ENCODE results near the gene CCR3. TPM values are rescaled to one million over a fixed set of nuclear protein-coding genes. Genes with fewer than 3 reads are reported as not detected.

The CCR3 gene
- total RNA-seq, 3 donors from 2014 or later = not detected

- H3K27me3 Mint-ChIP-seq (ENCODE audit: low read depth) = no peaks in the 10 kb centered on the region
Measured at GRCh38 chr3:46289966-46290365, 47.7 kb downstream of the CCR3 start.

GRCh38 chr3:46291046-46291445, 48.8 kb downstream of the CCR3 start:
- H3K9me3 Mint-ChIP-seq = no peaks in the 10 kb centered on the region
- H3K36me3 Mint-ChIP-seq (ENCODE audit: insufficient read depth) = no peaks in the 10 kb centered on the region
- ATAC-seq = no peak
- H3K4me1 Mint-ChIP-seq (ENCODE audit: low read depth) = peaks cover 46% of the 10 kb centered on the region
- DNase-seq = no peak
- H3K4me3 Mint-ChIP-seq = no peak overlapping the region
- no peaks in the 10 kb centered on the region for H3K27me3 Mint-ChIP-seq (ENCODE audit: low read depth)

More at GRCh38 chr3:46289966-46290365, 47.7 kb downstream of the CCR3 start:
- Mint-ChIP-seq H3K36me3 (ENCODE audit: insufficient read depth) (no peaks in the 10 kb centered on the region), H3K4me1 (ENCODE audit: low read depth) (peaks cover 51% of the 10 kb centered on the region), H3K4me3 (no peak overlapping the region), H3K9me3 (no peaks in the 10 kb centered on the region)
- DNase-seq = no peak
- no peak for ATAC-seq

- Mint-ChIP-seq H3K9me3 (no peaks in the 10 kb centered on the region), H3K4me3 (no peak overlapping the region), H3K36me3 (ENCODE audit: insufficient read depth) (peaks cover 3% of the 10 kb centered on the region), H3K4me1 (ENCODE audit: low read depth) (peaks cover 51% of the 10 kb centered on the region), H3K27me3 (ENCODE audit: low read depth) (no peaks in the 10 kb centered on the region)
- no peak for ATAC-seq
- DNase-seq = no peak
Measured at GRCh38 chr3:46293035-46293724, 50.9 kb downstream of the CCR3 start.

DNA sequence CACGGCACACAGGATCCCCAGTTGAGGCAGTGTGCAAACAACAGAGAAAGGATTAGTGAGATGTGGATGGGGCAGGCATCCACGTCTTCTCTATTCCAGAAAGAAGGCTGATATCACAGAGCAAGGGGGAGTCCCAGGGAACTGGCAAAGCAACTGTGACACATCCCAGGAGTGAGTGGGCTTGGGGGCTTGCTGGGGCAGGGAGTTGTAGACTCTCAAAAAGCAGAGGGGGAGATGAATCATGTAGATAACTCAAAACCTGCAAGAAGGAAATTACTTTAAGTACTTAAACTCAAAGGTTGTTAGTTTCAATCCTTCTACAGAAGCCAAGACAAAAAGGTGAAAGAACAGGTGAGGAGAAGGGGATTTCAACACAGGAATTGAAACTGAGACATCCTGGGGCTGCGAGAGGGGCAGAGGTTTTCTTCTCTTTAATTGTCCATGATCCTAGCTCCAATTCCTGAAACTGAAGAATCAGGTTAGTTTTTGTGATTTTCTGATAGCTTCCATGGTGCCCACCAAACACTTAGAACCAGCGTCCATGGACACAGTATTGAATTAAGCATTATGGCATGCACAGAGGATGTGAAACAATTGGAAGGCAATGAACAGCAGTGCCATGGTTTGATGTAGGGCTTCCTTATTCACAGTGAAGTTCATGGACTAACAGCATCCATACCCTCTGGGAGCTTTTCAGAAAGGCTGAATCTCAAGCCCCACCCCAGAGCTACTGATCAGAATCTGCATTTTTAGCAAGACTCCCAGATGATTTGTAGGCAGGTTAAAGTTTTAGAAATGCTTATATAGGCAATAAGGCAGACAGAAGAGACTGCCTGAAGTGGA, 52.0 kb downstream of the CCR3 start:
- no peaks in the 10 kb centered on the region for H3K27me3 Mint-ChIP-seq (ENCODE audit: low read depth)
- DNase-seq = no peak
- H3K4me3 Mint-ChIP-seq = peak overlapping the region; percentile 52
- peaks cover 60% of the 10 kb centered on the region for H3K4me1 Mint-ChIP-seq (ENCODE audit: low read depth)
- no peaks in the 10 kb centered on the region for H3K9me3 Mint-ChIP-seq
- H3K36me3 Mint-ChIP-seq (ENCODE audit: insufficient read depth) = peaks cover 3% of the 10 kb centered on the region
- peak; percentile 93 to 95 for ATAC-seq

GRCh38 chr3:46296826-46297225, 54.6 kb downstream of the CCR3 start:
- ATAC-seq = no peak
- Mint-ChIP-seq H3K4me3 (no peak overlapping the region), H3K27me3 (ENCODE audit: low read depth) (no peaks in the 10 kb centered on the region), H3K9me3 (no peaks in the 10 kb centered on the region), H3K36me3 (ENCODE audit: insufficient read depth) (peaks cover 3% of the 10 kb centered on the region), H3K4me1 (ENCODE audit: low read depth) (peaks cover 82% of the 10 kb centered on the region)
- no peak for DNase-seq

DNA sequence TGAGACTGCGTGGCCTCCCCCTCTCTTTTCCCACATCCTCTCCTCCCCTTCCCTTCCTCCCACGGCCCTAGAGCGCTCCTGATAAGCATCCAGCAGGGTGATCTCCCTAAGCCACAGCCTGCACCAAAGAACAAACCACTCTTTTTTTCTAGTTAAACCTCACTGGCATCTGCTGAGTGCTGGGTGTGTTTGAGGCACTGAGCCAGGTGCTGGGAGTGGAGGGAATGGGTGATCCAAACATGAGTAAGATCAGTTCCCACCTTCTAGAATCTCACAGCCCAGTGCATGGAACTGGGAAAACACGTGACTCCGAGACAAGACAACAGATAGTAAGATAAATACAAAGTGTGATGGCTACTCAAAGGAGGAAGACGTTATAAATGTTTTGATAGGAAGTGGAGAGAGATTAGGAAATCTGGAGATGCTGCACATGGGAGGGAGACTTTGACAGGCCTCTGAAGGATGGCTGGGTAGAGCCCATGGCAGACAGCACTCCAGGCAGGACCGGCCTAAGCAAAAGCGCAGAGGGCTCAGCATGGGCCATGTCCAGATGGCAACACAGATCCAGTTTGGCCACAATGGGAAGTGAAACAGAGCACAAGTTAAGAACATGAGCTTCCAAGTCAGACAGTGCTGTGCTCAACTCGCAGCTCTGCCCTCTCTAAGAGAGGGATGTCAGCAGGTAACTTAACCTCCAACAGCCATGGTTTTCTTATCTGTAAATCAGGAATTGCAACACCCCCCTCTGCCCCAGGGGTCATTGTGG, 55.6 kb downstream of the CCR3 start:
- Mint-ChIP-seq H3K36me3 (ENCODE audit: insufficient read depth) (peaks cover 3% of the 10 kb centered on the region), H3K9me3 (no peaks in the 10 kb centered on the region), H3K27me3 (ENCODE audit: low read depth) (no peaks in the 10 kb centered on the region), H3K4me1 (ENCODE audit: low read depth) (peaks cover 87% of the 10 kb centered on the region), H3K4me3 (no peak overlapping the region)
- no peak for DNase-seq
- no peak for ATAC-seq

GRCh38 chr3:46298871-46299607, 56.8 kb downstream of the CCR3 start:
- no peak for DNase-seq
- Mint-ChIP-seq H3K4me3 (peak overlapping the region; percentile 24), H3K4me1 (ENCODE audit: low read depth) (peaks cover 75% of the 10 kb centered on the region), H3K27me3 (ENCODE audit: low read depth) (no peaks in the 10 kb centered on the region), H3K36me3 (ENCODE audit: insufficient read depth) (peaks cover 3% of the 10 kb centered on the region), H3K9me3 (no peaks in the 10 kb centered on the region)
- peak; percentile 82 to 85 for ATAC-seq

- H3K4me3 Mint-ChIP-seq = peak overlapping the region; percentile 14
- DNase-seq = no peak
- peaks cover 67% of the 10 kb centered on the region for H3K4me1 Mint-ChIP-seq (ENCODE audit: low read depth)
- peak; percentile 48 to 57 for ATAC-seq
- no peaks in the 10 kb centered on the region for H3K9me3 Mint-ChIP-seq
- H3K27me3 Mint-ChIP-seq (ENCODE audit: low read depth) = no peaks in the 10 kb centered on the region
- H3K36me3 Mint-ChIP-seq (ENCODE audit: insufficient read depth) = peaks cover 3% of the 10 kb centered on the region
Measured at GRCh38 chr3:46299608-46300460, 57.6 kb downstream of the CCR3 start.

DNA sequence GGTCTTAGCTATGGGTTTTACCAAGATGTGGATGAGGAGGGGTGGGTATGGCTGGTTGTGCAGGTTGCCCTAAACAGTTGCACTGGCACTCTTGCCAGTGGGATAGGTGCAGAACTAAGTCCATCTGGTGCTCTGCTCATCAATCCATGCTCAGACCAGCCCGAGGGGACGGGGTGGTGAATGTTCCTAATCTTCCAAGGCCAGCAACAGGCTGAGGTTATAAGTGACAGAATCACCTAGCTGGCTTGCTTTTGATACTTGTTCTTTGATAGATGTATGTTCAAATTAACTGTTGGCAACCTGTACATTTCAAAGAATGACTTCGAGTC, 58.2 kb downstream of the CCR3 start:
- H3K36me3 Mint-ChIP-seq (ENCODE audit: insufficient read depth) = peaks cover 3% of the 10 kb centered on the region
- H3K9me3 Mint-ChIP-seq = no peaks in the 10 kb centered on the region
- no peak overlapping the region for H3K4me3 Mint-ChIP-seq
- no peaks in the 10 kb centered on the region for H3K27me3 Mint-ChIP-seq (ENCODE audit: low read depth)
- no peak for ATAC-seq
- no peak for DNase-seq
- peaks cover 64% of the 10 kb centered on the region for H3K4me1 Mint-ChIP-seq (ENCODE audit: low read depth)

GRCh38 chr3:46301122-46301835, 59.0 kb downstream of the CCR3 start:
- Mint-ChIP-seq H3K4me3 (no peak overlapping the region), H3K4me1 (ENCODE audit: low read depth) (peaks cover 60% of the 10 kb centered on the region), H3K9me3 (no peaks in the 10 kb centered on the region), H3K27me3 (ENCODE audit: low read depth) (no peaks in the 10 kb centered on the region), H3K36me3 (ENCODE audit: insufficient read depth) (peaks cover 3% of the 10 kb centered on the region)
- ATAC-seq (no peak), DNase-seq (no peak)

- H3K4me1 Mint-ChIP-seq (ENCODE audit: low read depth) = peaks cover 43% of the 10 kb centered on the region
- no peak overlapping the region for H3K4me3 Mint-ChIP-seq
- no peaks in the 10 kb centered on the region for H3K36me3 Mint-ChIP-seq (ENCODE audit: insufficient read depth)
- ATAC-seq (no peak), DNase-seq (no peak)
- H3K9me3 Mint-ChIP-seq = no peaks in the 10 kb centered on the region
- H3K27me3 Mint-ChIP-seq (ENCODE audit: low read depth) = no peaks in the 10 kb centered on the region
Measured at GRCh38 chr3:46303240-46303639, 61.0 kb downstream of the CCR3 start.

- H3K36me3 Mint-ChIP-seq (ENCODE audit: insufficient read depth) = no peaks in the 10 kb centered on the region
- H3K4me1 Mint-ChIP-seq (ENCODE audit: low read depth) = peaks cover 28% of the 10 kb centered on the region
- H3K9me3 Mint-ChIP-seq = no peaks in the 10 kb centered on the region
- no peaks in the 10 kb centered on the region for H3K27me3 Mint-ChIP-seq (ENCODE audit: low read depth)
- ATAC-seq (no peak), DNase-seq (no peak)
- no peak overlapping the region for H3K4me3 Mint-ChIP-seq
Measured at GRCh38 chr3:46304739-46305138, 62.5 kb downstream of the CCR3 start.

DNA sequence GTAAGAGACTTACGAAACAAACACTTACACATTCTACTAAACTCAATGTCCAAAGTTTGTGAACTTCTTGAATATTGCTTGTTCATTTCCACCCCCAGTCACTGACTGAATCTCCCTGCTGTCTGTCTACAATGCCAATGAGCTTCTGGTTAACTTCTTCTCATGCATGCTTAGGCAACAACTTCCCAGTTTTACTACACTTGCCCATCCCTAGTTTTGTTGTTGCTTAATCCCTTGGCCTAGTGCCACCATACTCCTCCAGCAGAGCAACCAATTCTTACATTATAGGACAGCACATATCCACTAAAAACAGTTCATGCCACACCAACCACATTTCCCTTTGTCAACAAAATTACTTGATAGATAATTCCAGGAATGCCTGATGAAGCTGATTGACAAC, 70.7 kb downstream of the CCR3 start:
- DNase-seq = no peak
- Mint-ChIP-seq H3K9me3 (peaks cover under 1% of the 10 kb centered on the region), H3K36me3 (ENCODE audit: insufficient read depth) (peaks cover 1% of the 10 kb centered on the region), H3K4me1 (ENCODE audit: low read depth) (peaks cover 4% of the 10 kb centered on the region), H3K4me3 (no peak overlapping the region), H3K27me3 (ENCODE audit: low read depth) (peaks cover 2% of the 10 kb centered on the region)
- ATAC-seq = no peak
